ENCODE measurements around the gene CERS6. TPM values are rescaled to one million over a fixed set of nuclear protein-coding genes. Genes with fewer than 3 reads are reported as not detected.

Gene CERS6
- total and polyA plus RNA-seq, 4 donors, result 4.2 to 20.4 (median 10.1) TPM

DNA sequence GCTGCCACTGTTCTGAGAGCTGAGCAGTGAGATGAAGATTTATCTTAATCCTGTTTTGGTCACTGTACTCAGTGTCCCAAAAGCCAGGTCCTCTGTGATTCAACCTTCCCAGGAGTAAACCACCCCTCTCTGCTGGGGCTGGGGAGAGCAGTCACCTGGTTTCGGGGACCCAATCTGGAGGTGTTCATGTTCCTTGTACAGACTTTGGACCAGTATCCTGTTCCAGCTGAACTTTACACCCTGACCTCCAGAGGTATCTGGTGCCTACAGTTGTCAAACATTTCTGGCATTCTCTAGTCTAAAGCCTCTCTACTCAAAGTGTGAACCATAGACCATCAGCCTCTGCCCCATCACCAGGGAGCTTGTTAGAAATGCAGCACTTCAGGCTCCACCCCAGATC lies 22.1 kb downstream of the CERS6 start:
- Histone ChIP-seq H3K9ac (ENCODE audit: low read depth in 1 of 2, low read length in 2 of 2) (no peak overlapping the region), H3K27ac (ENCODE audit: low read depth in 1 of 2, low read length in 2 of 2) (no peak overlapping the region), H3K4me1 (ENCODE audit: control insufficient read depth in 4 of 4, insufficient read depth in 4 of 4, low read length in 3 of 4) (peaks cover 0 to 14% (median 5%) of the 10 kb centered on the region in 4 donors), H3K27me3 (ENCODE audit: control insufficient read depth in 4 of 4, insufficient read depth in 4 of 4, low read length in 3 of 4) (no peaks in the 10 kb centered on the region), H3K9me3 (ENCODE audit: control insufficient read depth in 4 of 4, low read length in 3 of 4) (no peaks in the 10 kb centered on the region), H3K4me3 (ENCODE audit: low read depth in 1 of 3, low read length in 3 of 3) (no peak overlapping the region), H3K36me3 (ENCODE audit: control insufficient read depth in 4 of 4, insufficient read depth in 3 of 4, low read depth in 1 of 4, low read length in 3 of 4) (no peaks in the 10 kb centered on the region)
- TF ChIP-seq GABPA (IDR thresholded peaks at IDR 0.05 in 1 of 2, conservative IDR thresholded peaks at IDR 0.05 in 1 of 2), result no peak
- TF ChIP-seq FOXA2 (IDR thresholded peaks at IDR 0.05), result no peak
- TF ChIP-seq, protein P1, sequence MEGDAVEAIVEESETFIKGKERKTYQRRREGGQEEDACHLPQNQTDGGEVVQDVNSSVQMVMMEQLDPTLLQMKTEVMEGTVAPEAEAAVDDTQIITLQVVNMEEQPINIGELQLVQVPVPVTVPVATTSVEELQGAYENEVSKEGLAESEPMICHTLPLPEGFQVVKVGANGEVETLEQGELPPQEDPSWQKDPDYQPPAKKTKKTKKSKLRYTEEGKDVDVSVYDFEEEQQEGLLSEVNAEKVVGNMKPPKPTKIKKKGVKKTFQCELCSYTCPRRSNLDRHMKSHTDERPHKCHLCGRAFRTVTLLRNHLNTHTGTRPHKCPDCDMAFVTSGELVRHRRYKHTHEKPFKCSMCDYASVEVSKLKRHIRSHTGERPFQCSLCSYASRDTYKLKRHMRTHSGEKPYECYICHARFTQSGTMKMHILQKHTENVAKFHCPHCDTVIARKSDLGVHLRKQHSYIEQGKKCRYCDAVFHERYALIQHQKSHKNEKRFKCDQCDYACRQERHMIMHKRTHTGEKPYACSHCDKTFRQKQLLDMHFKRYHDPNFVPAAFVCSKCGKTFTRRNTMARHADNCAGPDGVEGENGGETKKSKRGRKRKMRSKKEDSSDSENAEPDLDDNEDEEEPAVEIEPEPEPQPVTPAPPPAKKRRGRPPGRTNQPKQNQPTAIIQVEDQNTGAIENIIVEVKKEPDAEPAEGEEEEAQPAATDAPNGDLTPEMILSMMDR (IDR thresholded peaks at IDR 0.05; ENCODE audit: low read depth, low read length, missing input control), result no peak
- TF ChIP-seq, protein P2, sequence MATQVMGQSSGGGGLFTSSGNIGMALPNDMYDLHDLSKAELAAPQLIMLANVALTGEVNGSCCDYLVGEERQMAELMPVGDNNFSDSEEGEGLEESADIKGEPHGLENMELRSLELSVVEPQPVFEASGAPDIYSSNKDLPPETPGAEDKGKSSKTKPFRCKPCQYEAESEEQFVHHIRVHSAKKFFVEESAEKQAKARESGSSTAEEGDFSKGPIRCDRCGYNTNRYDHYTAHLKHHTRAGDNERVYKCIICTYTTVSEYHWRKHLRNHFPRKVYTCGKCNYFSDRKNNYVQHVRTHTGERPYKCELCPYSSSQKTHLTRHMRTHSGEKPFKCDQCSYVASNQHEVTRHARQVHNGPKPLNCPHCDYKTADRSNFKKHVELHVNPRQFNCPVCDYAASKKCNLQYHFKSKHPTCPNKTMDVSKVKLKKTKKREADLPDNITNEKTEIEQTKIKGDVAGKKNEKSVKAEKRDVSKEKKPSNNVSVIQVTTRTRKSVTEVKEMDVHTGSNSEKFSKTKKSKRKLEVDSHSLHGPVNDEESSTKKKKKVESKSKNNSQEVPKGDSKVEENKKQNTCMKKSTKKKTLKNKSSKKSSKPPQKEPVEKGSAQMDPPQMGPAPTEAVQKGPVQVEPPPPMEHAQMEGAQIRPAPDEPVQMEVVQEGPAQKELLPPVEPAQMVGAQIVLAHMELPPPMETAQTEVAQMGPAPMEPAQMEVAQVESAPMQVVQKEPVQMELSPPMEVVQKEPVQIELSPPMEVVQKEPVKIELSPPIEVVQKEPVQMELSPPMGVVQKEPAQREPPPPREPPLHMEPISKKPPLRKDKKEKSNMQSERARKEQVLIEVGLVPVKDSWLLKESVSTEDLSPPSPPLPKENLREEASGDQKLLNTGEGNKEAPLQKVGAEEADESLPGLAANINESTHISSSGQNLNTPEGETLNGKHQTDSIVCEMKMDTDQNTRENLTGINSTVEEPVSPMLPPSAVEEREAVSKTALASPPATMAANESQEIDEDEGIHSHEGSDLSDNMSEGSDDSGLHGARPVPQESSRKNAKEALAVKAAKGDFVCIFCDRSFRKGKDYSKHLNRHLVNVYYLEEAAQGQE (IDR thresholded peaks at IDR 0.05), result peak; percentile 62
- peak; percentile 84 for TF ChIP-seq SP1 (IDR thresholded peaks at IDR 0.05)
- TF ChIP-seq JUND (IDR thresholded peaks at IDR 0.05), result peak; percentile 61 to 77
- TF ChIP-seq HNF4G (IDR thresholded peaks at IDR 0.05), result peak; percentile 100
- TF ChIP-seq TAF1 (conservative IDR thresholded peaks at IDR 0.05), result no peak
- TF ChIP-seq, protein P3, sequence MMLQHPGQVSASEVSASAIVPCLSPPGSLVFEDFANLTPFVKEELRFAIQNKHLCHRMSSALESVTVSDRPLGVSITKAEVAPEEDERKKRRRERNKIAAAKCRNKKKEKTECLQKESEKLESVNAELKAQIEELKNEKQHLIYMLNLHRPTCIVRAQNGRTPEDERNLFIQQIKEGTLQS (IDR thresholded peaks at IDR 0.05), result no peak
- TF ChIP-seq, protein P4, sequence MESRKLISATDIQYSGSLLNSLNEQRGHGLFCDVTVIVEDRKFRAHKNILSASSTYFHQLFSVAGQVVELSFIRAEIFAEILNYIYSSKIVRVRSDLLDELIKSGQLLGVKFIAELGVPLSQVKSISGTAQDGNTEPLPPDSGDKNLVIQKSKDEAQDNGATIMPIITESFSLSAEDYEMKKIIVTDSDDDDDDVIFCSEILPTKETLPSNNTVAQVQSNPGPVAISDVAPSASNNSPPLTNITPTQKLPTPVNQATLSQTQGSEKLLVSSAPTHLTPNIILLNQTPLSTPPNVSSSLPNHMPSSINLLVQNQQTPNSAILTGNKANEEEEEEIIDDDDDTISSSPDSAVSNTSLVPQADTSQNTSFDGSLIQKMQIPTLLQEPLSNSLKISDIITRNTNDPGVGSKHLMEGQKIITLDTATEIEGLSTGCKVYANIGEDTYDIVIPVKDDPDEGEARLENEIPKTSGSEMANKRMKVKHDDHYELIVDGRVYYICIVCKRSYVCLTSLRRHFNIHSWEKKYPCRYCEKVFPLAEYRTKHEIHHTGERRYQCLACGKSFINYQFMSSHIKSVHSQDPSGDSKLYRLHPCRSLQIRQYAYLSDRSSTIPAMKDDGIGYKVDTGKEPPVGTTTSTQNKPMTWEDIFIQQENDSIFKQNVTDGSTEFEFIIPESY (IDR thresholded peaks at IDR 0.05), result no peak
- TF ChIP-seq EGR1 (IDR thresholded peaks at IDR 0.05; ENCODE audit: low read depth in 2 of 2), result no peak
- peak; percentile 99 to 100 for TF ChIP-seq HNF4A (conservative IDR thresholded peaks at IDR 0.05)
- TF ChIP-seq RAD21 (IDR thresholded peaks at IDR 0.05), result peak; percentile 34 to 42
- TF ChIP-seq NR2F2 (IDR thresholded peaks at IDR 0.05), result peak; percentile 65
- TF ChIP-seq YY1 (IDR thresholded peaks at IDR 0.05), result peak; percentile 55
- TF ChIP-seq, protein P5, sequence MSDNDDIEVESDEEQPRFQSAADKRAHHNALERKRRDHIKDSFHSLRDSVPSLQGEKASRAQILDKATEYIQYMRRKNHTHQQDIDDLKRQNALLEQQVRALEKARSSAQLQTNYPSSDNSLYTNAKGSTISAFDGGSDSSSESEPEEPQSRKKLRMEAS (IDR thresholded peaks at IDR 0.05), result peak; percentile 22
- TF ChIP-seq RXRA (IDR thresholded peaks at IDR 0.05), result peak; percentile 85 to 88
- no peak for TF ChIP-seq FOXA1 (IDR thresholded peaks at IDR 0.05)
- 33% methylated on average over 1 of the region's 1 CpG for WGBS
- no peak for DNase-seq (ENCODE audit: low spot score)

All from liver (tissue), 9 donors.